CD4-positive, alpha-beta memory T cell (primary cell): Measurements from ENCODE around the gene PDHX. TPM values are rescaled to one million over a fixed set of nuclear protein-coding genes. Genes with fewer than 3 reads are reported as not detected.

Source experiments
- CTCF ChIA-PET: fragments of 350-600 bp; sonication (Branson Sonifier 250); formaldehyde crosslinking; loops from one replicate; lab custom pipeline; 2021; ENCODE audit warnings: inconsistent platforms; ENCODE audit not compliant: partially characterized antibody; lab: Charles Lee
- POLR2A ChIA-PET: fragments of 350-600 bp; sonication (Branson Sonifier 250); formaldehyde crosslinking; loops from one replicate; lab custom pipeline; 2021; ENCODE audit not compliant: partially characterized antibody; lab: Charles Lee
- DNase-seq, 5 donors: peaks; one replicate each; pipeline versions ENCODE4 v3.0.0 to v3.0.0-alpha.2; 2020 to 2022; ENCODE audit warnings: mixed read lengths in 1 of 5
- H3K27ac ChIP-seq: one replicate; pipeline ENCODE4 v1.7.0; 2013; ENCODE audit warnings: low read depth, low read length
- H3K27me3 ChIP-seq: 2 replicates; pipeline ENCODE4 v1.7.0; 2013; ENCODE audit warnings: mild to moderate bottlenecking, low read length, moderate library complexity; ENCODE audit not compliant: insufficient read depth
- H3K36me3 ChIP-seq: 2 replicates; pipeline ENCODE4 v1.7.0; 2013; ENCODE audit warnings: mild to moderate bottlenecking, low read length, moderate library complexity; ENCODE audit not compliant: insufficient read depth
- H3K4me1 ChIP-seq: 2 replicates; pipeline ENCODE4 v1.7.0; 2013; ENCODE audit warnings: mild to moderate bottlenecking, low read length, moderate library complexity; ENCODE audit not compliant: insufficient read depth
- H3K4me3 ChIP-seq, 2 donors: one replicate each; pipeline ENCODE4 v1.7.0; 2013; ENCODE audit warnings: low read length in 2 of 2, mild to moderate bottlenecking in 1 of 2
- H3K9me3 ChIP-seq, 2 donors: one replicate each; pipeline ENCODE4 v1.7.0; 2013; ENCODE audit warnings: low read length in 2 of 2, control low read depth in 1 of 2; ENCODE audit not compliant: control insufficient read depth in 1 of 2
- H3K27ac Mint-ChIP-seq, 7 donors: one replicate each; pipeline ENCODE4 v1.8.0; 2020 to 2021; ENCODE audit warnings: mixed read lengths in 7 of 7, mild to moderate bottlenecking in 6 of 7, inconsistent platforms in 3 of 7, moderate library complexity in 3 of 7
- H3K27me3 Mint-ChIP-seq, 2 donors: one replicate each; pipeline ENCODE4 v1.8.0; 2020 to 2021; ENCODE audit warnings: mixed read lengths in 2 of 2
- H3K36me3 Mint-ChIP-seq, 2 donors: one replicate each; pipeline ENCODE4 v1.8.0; 2020 to 2021; ENCODE audit warnings: mixed read lengths in 2 of 2, inconsistent platforms in 1 of 2, mild to moderate bottlenecking in 1 of 2
- H3K4me1 Mint-ChIP-seq, 4 donors: one replicate each; pipeline ENCODE4 v1.8.0; 2020 to 2021; ENCODE audit warnings: mixed read lengths in 4 of 4, mild to moderate bottlenecking in 1 of 4
- H3K4me3 Mint-ChIP-seq, 8 donors: one replicate each; pipeline ENCODE4 v1.8.0; 2020 to 2021; ENCODE audit warnings: mixed read lengths in 8 of 8, mild to moderate bottlenecking in 7 of 8, moderate library complexity in 6 of 8, inconsistent platforms in 3 of 8
- H3K9me3 Mint-ChIP-seq, 8 donors: one replicate each; pipeline ENCODE4 v1.8.0; 2020 to 2021; ENCODE audit warnings: mixed read lengths in 8 of 8, mild to moderate bottlenecking in 5 of 8, inconsistent platforms in 3 of 8, moderate library complexity in 1 of 8
- intact Hi-C: fragments of 100-400 bp; cut with micrococcal nuclease; formaldehyde crosslinking; loops from one replicate; pipeline ENCODE4 v1.15.1; 2023
- polyA plus RNA-seq, 2 donors: library from polyadenylated mRNA; unstranded; fragments of 300-500 nt; fragmentation: Illumina TruSeq; gene quantifications; one replicate each; pipeline ENCODE4 v1.2.3, GENCODE V29; 2021
- total RNA-seq, 2 experiments: library from RNA; stranded (reverse); gene quantifications; one replicate each; pipeline ENCODE4 v1.2.3, GENCODE V29; 2021

Gene PDHX
- total and polyA plus RNA-seq, 4 experiments from 2014 or later, result 17.6 to 43.5 (median 29.8) TPM

DNA sequence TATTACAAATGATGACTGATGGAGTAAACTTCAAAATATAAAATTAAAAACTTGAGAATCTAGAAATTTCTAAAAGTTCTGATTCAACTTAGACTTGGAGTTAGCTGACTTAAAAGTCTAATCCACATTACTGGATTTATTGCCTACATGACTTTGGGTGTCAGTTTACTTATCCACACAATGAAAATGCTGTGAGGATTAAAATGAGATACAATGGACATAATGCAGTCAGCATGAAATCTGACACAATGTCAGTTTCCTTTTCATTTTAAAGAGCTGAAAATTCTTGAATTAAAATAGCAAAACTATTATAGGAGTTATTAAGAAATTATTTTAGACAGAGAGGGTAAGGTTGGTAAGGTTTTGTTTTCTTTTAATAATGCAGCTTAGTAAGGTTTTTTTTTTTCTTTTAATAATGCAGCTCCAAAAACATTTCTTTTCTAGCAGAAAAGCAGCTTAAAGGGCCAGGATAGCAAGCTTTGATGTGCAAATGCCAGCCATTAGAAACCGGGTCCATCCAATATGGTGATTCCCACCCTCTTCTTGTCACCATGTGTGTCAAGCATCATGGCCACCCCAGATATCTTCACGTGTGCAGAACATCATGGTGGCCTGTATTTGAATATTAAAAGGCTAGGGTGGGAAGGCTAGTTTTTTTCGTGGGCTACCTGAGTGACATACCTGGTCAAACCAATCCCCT is 19.1 kb upstream of the PDHX start:
- Mint-ChIP-seq H3K9me3 (peaks cover 0 to 51% (median 39%) of the 10 kb centered on the region in 8 donors), H3K4me1 (peaks cover 0 to 4% (median under 1%) of the 10 kb centered on the region in 4 donors), H3K27me3 (no peaks in the 10 kb centered on the region), H3K4me3 (no peak overlapping the region), H3K27ac (no peak overlapping the region), H3K36me3 (peaks cover 26 to 34% of the 10 kb centered on the region in 2 donors)
- CTCF ChIA-PET, result interaction anchor here (0.6 to 1.3 kb wide), 3 partner anchors 8 to 591 kb away, joined by 3 read pairs; no protein-coding TSS in a partner anchor
- no peaks in the 10 kb centered on the region for H3K27me3 ChIP-seq
- no peak for DNase-seq
- H3K36me3 ChIP-seq, result no peaks in the 10 kb centered on the region
- peaks cover 3 to 30% of the 10 kb centered on the region in 2 donors for H3K9me3 ChIP-seq
- intact Hi-C loops, result no loop called here
- no peak overlapping the region for H3K27ac ChIP-seq
- H3K4me1 ChIP-seq, result no peaks in the 10 kb centered on the region
- POLR2A ChIA-PET, result no interaction called here
- H3K4me3 ChIP-seq, result no peak overlapping the region

DNA sequence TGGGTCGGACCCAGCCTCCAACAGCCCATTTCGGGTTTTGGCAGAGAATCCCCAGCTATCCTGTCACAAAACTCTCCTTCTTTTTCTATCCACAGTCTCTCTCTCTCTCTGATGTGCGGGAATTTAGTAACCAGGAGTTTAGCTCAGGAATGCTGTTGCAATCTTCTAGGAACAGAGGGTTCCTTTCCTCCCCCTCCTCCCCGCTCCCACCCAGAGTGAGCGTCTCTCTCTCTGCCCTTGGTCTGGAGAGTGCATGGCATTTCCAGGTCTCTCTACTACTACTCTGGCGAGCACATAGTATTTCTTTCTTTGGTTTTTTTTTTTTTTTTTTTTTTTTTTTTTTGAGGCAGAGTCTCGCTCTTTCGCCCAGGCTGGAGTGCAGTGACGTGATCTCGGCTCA is 17.9 kb upstream of the PDHX start:
- H3K4me1 Mint-ChIP-seq, result peaks cover 0 to 4% (median 2%) of the 10 kb centered on the region in 4 donors
- peaks cover 35 to 40% of the 10 kb centered on the region in 2 donors for H3K36me3 Mint-ChIP-seq
- H3K27ac Mint-ChIP-seq, result no peak overlapping the region
- Histone ChIP-seq H3K27me3 (no peaks in the 10 kb centered on the region), H3K4me3 (no peak overlapping the region), H3K9me3 (peaks cover 3 to 30% of the 10 kb centered on the region in 2 donors), H3K36me3 (no peaks in the 10 kb centered on the region), H3K4me1 (no peaks in the 10 kb centered on the region), H3K27ac (no peak overlapping the region)
- CTCF ChIA-PET, result interaction anchor here (1.0 to 1.3 kb wide), 3 partner anchors 9 to 315 kb away, joined by 3 to 5 read pairs (median 3); no protein-coding TSS in a partner anchor
- POLR2A ChIA-PET, result no interaction called here
- no peaks in the 10 kb centered on the region for H3K27me3 Mint-ChIP-seq
- intact Hi-C loops, result no loop called here
- DNase-seq, result no peak
- H3K4me3 Mint-ChIP-seq, result no peak overlapping the region
- H3K9me3 Mint-ChIP-seq, result peaks cover 0 to 52% (median 39%) of the 10 kb centered on the region in 8 donors

DNA sequence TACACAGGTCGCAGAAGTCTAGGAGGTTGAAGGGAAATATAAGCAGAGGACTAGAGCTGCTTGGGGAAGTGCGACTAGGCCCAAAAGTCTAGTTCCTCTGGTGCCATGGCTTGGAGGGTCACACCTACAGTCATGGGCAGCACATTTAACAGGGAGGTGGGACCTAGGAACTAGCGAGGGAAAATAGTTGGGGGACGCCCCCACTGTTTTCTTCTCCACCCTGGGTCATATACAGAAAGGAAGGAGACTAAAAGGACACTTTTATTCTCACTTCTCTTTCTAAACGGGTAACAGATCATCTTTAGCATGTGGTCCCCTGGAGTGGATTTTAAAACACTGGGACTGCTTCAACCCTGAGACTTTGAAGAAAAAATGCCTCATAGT is 16.8 kb upstream of the PDHX start:
- Histone ChIP-seq H3K27ac (no peak overlapping the region), H3K27me3 (no peaks in the 10 kb centered on the region), H3K4me3 (no peak overlapping the region), H3K4me1 (no peaks in the 10 kb centered on the region), H3K36me3 (no peaks in the 10 kb centered on the region), H3K9me3 (peaks cover 3 to 30% of the 10 kb centered on the region in 2 donors)
- ChIA-PET POLR2A (no interaction called here), CTCF (interaction anchor here (1.3 kb wide), 1 partner anchor 313 kb away, joined by 5 read pairs; no protein-coding TSS in a partner anchor)
- intact Hi-C loops, result no loop called here
- H3K4me1 Mint-ChIP-seq, result peaks cover 4 to 10% (median 7%) of the 10 kb centered on the region in 4 donors
- no peak for DNase-seq
- H3K27me3 Mint-ChIP-seq, result no peaks in the 10 kb centered on the region
- no peak overlapping the region for H3K4me3 Mint-ChIP-seq
- no peak overlapping the region for H3K27ac Mint-ChIP-seq
- H3K36me3 Mint-ChIP-seq, result peaks cover 43 to 49% of the 10 kb centered on the region in 2 donors
- H3K9me3 Mint-ChIP-seq, result peaks cover 0 to 55% (median 39%) of the 10 kb centered on the region in 8 donors

DNA sequence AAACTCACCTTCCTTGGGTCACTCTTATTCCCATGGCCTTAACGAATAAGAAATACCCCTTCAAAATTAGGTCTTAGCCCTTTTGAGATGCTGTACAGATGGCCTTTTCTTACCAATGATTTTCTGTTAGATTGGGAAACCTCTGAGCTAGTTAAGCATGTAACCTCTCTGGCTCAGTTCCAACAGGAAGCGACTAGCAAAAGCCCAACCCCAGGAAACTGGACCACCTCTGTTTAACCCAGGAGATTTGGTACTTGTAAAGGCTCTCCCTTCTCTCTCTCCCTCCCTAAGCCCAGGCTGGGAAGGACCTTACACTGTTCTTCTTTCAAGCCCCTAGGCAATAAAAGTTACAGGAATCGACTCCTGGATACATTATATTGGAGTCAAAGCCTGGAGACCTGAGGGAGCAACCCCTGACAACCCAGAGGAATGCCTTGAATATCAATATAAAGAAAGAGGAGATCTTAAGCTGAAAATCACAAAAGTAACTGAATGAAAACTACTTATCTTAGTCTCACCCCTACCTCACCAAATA is 11.9 kb upstream of the PDHX start:
- no peaks in the 10 kb centered on the region for H3K27me3 ChIP-seq
- H3K36me3 ChIP-seq, result no peaks in the 10 kb centered on the region
- ChIA-PET POLR2A (no interaction called here), CTCF (no interaction called here)
- Mint-ChIP-seq H3K36me3 (peaks cover 33 to 41% of the 10 kb centered on the region in 2 donors), H3K9me3 (peaks cover 0 to 27% (median 17%) of the 10 kb centered on the region in 8 donors), H3K4me1 (peaks cover 9 to 21% (median 12%) of the 10 kb centered on the region in 4 donors), H3K27me3 (no peaks in the 10 kb centered on the region), H3K4me3 (no peak overlapping the region), H3K27ac (no peak overlapping the region)
- intact Hi-C loops, result no loop called here
- H3K4me3 ChIP-seq, result no peak overlapping the region
- peaks cover 3 to 23% of the 10 kb centered on the region in 2 donors for H3K9me3 ChIP-seq
- no peak overlapping the region for H3K27ac ChIP-seq
- H3K4me1 ChIP-seq, result peaks cover under 1% of the 10 kb centered on the region
- DNase-seq, result no peak

DNA sequence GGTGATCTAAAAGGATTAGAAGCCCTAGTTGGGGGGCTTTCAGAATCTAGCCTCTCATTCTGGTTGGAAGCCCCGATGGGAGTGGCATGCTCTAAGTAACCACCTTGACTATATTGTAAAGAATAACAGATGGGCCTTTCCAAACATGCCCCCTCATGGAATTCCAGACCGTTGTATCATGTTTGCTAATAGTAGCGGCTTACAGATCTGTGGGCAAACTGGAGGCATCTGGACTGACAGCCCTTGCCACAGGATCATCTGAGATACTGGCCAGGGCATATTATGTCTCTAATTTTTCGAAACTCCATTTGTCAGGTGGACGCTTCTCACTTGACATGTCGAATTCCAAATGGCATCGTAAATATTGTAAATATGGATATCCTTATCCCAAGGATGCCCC is 10.8 kb upstream of the PDHX start:
- ChIA-PET POLR2A (no interaction called here), CTCF (no interaction called here)
- Mint-ChIP-seq H3K4me1 (peaks cover 9 to 21% (median 12%) of the 10 kb centered on the region in 4 donors), H3K4me3 (no peak overlapping the region), H3K36me3 (peaks cover 26 to 36% of the 10 kb centered on the region in 2 donors), H3K27me3 (no peaks in the 10 kb centered on the region), H3K9me3 (peaks cover 0 to 15% (median 5%) of the 10 kb centered on the region in 8 donors), H3K27ac (no peak overlapping the region)
- H3K36me3 ChIP-seq, result no peaks in the 10 kb centered on the region
- H3K4me1 ChIP-seq, result peaks cover 3% of the 10 kb centered on the region
- no peak overlapping the region for H3K4me3 ChIP-seq
- no peak overlapping the region for H3K27ac ChIP-seq
- intact Hi-C loops, result no loop called here
- H3K27me3 ChIP-seq, result no peaks in the 10 kb centered on the region
- H3K9me3 ChIP-seq, result peaks cover 3 to 11% of the 10 kb centered on the region in 2 donors
- DNase-seq, result no peak

DNA sequence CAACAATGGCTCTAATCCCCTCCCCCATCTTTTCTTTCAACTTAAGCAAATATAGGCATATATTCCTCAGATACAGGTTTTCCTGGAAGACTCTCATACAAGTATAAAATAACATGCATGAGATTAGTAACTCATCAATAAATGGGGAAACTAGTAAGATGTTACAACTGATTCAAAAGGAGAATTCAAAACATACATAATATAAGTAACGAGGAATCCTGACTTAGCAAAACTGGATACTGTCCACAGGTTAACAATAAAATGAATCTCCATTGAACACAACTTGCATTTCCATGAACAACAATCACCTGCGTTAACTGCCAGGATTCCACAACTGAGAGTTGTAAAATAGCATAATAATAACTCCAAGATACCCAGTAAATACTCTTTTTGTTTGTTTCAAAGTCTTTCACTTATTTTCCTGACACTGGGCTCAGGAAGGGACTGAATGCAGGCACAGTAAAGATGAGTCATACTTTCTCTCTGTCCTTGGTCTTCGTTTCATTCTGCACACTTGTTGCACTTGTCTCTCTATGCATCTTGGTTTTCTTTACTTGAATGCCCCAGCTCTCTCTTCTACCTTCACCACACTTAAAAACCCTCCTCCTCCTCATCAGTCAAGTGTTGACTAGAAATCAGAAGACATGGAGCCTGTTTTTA is 8.4 kb upstream of the PDHX start:
- intact Hi-C loops, result no loop called here
- Histone ChIP-seq H3K9me3 (no peaks in the 10 kb centered on the region), H3K27me3 (no peaks in the 10 kb centered on the region), H3K27ac (no peak overlapping the region), H3K36me3 (no peaks in the 10 kb centered on the region), H3K4me3 (no peak overlapping the region), H3K4me1 (peaks cover 3% of the 10 kb centered on the region)
- DNase-seq, result no peak
- ChIA-PET CTCF (interaction anchor here (1.1 kb wide), 1 partner anchor 17 kb away, joined by 3 read pairs; no protein-coding TSS in a partner anchor), POLR2A (no interaction called here)
- peaks cover 0 to 4% (median under 1%) of the 10 kb centered on the region in 8 donors for H3K9me3 Mint-ChIP-seq
- peaks cover 18 to 31% of the 10 kb centered on the region in 2 donors for H3K36me3 Mint-ChIP-seq
- no peak overlapping the region for H3K27ac Mint-ChIP-seq
- peaks cover 10 to 21% (median 15%) of the 10 kb centered on the region in 4 donors for H3K4me1 Mint-ChIP-seq
- H3K4me3 Mint-ChIP-seq, result no peak overlapping the region
- H3K27me3 Mint-ChIP-seq, result no peaks in the 10 kb centered on the region

GRCh38 chr11:34909415-34909814 is 7.0 kb upstream of the PDHX start:
- CTCF ChIA-PET, result interaction anchor here (1.1 kb wide), 1 partner anchor 16 kb away, joined by 3 read pairs; no protein-coding TSS in a partner anchor
- H3K9me3 Mint-ChIP-seq, result peaks cover 0 to 4% (median 0%) of the 10 kb centered on the region in 8 donors
- POLR2A ChIA-PET, result no interaction called here

More at GRCh38 chr11:34909415-34909814, 7.0 kb upstream of the PDHX start:
- H3K4me3 Mint-ChIP-seq, result no peak overlapping the region
- H3K36me3 ChIP-seq, result no peaks in the 10 kb centered on the region
- H3K27me3 Mint-ChIP-seq, result no peaks in the 10 kb centered on the region
- no peaks in the 10 kb centered on the region for H3K9me3 ChIP-seq
- H3K27me3 ChIP-seq, result no peaks in the 10 kb centered on the region
- no peak overlapping the region for H3K4me3 ChIP-seq
- peaks cover 7% of the 10 kb centered on the region for H3K4me1 ChIP-seq
- intact Hi-C loops, result no loop called here
- no peak overlapping the region for H3K27ac ChIP-seq
- H3K36me3 Mint-ChIP-seq, result peaks cover 9 to 24% of the 10 kb centered on the region in 2 donors
- peaks cover 18 to 25% (median 21%) of the 10 kb centered on the region in 4 donors for H3K4me1 Mint-ChIP-seq
- no peak overlapping the region for H3K27ac Mint-ChIP-seq
- no peak for DNase-seq
